HG02870 (cell line): ENCODE results near the gene CATSPERD.
"Not testable (repeated sequence)": the region's sequence is repeated elsewhere in the genome, so short reads cannot be mapped to it uniquely, and the experiment has no call there.

Experiments used
- ATAC-seq: cut with Tn5 transposase; IDR thresholded peaks from one replicate; pipeline ENCODE4 v1.9.1; 2021; ENCODE audit warnings: mild to moderate bottlenecking, moderate library complexity; ENCODE audit not compliant: unreplicated experiment

CATSPERD gene

GRCh38 chr19:5697022-5697889 lies 23.2 kb upstream of the CATSPERD start:
- ATAC-seq, result no peak

GRCh38 chr19:5697890-5698634 lies 22.4 kb upstream of the CATSPERD start:
- ATAC-seq, result no peak

GRCh38 chr19:5698635-5699422 lies 21.6 kb upstream of the CATSPERD start:
- no peak for ATAC-seq

GRCh38 chr19:5700455-5701092 lies 19.9 kb upstream of the CATSPERD start:
- ATAC-seq, result no peak

GRCh38 chr19:5702053-5702410 lies 18.4 kb upstream of the CATSPERD start:
- not testable (repeated sequence) for ATAC-seq

GRCh38 chr19:5703819-5704818 lies 16.3 kb upstream of the CATSPERD start:
- no peak for ATAC-seq

GRCh38 chr19:5705552-5705951 lies 14.9 kb upstream of the CATSPERD start:
- ATAC-seq, result no peak

- no peak for ATAC-seq
These were observed 13.4 kb upstream of the CATSPERD start for GRCh38 chr19:5706876-5707573.

GRCh38 chr19:5707576-5708575 lies 12.6 kb upstream of the CATSPERD start:
- no peak for ATAC-seq

- no peak for ATAC-seq
These were observed 9.4 kb upstream of the CATSPERD start for GRCh38 chr19:5711025-5711424.

- ATAC-seq, result no peak
These were observed 8.7 kb upstream of the CATSPERD start for GRCh38 chr19:5711713-5712161.

- ATAC-seq, result no peak
These were observed 7.2 kb upstream of the CATSPERD start for GRCh38 chr19:5713228-5713627.

GRCh38 chr19:5714816-5715215 lies 5.6 kb upstream of the CATSPERD start:
- ATAC-seq, result no peak

- ATAC-seq, result no peak
These were observed 3.1 kb upstream of the CATSPERD start for GRCh38 chr19:5717215-5717935.

GRCh38 chr19:5718037-5718578 lies 2.3 kb upstream of the CATSPERD start:
- ATAC-seq, result no peak

- ATAC-seq, result no peak
These were observed 1.7 kb upstream of the CATSPERD start for GRCh38 chr19:5718579-5719273.
